Left lung (tissue), 10 donors: ENCODE data around the gene KRT80. TPM values are rescaled to one million over a fixed set of nuclear protein-coding genes. Genes with fewer than 3 reads are reported as not detected.

Source experiments
- ATAC-seq: fragments of 200-7000 bp; cut with Tn5 transposase; one replicate; pipeline ENCODE4 v1.9.1; 2020; ENCODE audit warnings: moderate library complexity
- DNase-seq, 4 donors: peaks; one replicate each; pipeline ENCODE4 v3.0.0-alpha.2; 2013 to 2020
- H3K27ac ChIP-seq, 2 donors: fragments of 200-600 bp; sonication (generic) in 1 of 2; one replicate each; pipeline versions ENCODE4 v1.5.0 to v1.8.0; 2020 to 2021
- H3K27me3 ChIP-seq, 2 donors: fragments of 200-600 bp; sonication (generic) in 1 of 2; one replicate each; pipeline versions ENCODE4 v1.5.0 to v1.8.0; 2020 to 2021
- H3K36me3 ChIP-seq, 2 donors: fragments of 200-600 bp; sonication (generic) in 1 of 2; one replicate each; pipeline versions ENCODE4 v1.5.0 to v1.8.0; 2020 to 2021
- H3K4me1 ChIP-seq, 2 donors: fragments of 200-600 bp; one replicate each; pipeline ENCODE4 v1.8.0; 2021
- H3K4me3 ChIP-seq, 2 donors: fragments of 200-600 bp; sonication (generic) in 1 of 2; one replicate each; pipeline versions ENCODE4 v1.5.0 to v1.8.0; 2020 to 2021; ENCODE audit warnings: mild to moderate bottlenecking in 1 of 2
- H3K9me3 ChIP-seq, 2 donors: fragments of 200-600 bp; sonication (generic) in 1 of 2; one replicate each; pipeline versions ENCODE4 v1.5.0 to v1.8.0; 2020 to 2021
- CTCF ChIP-seq, 2 donors: fragments of 200-600 bp; sonication (generic) in 1 of 2; IDR thresholded peaks; one replicate each; pipeline versions ENCODE4 v1.5.0 to v1.8.0; 2021; ENCODE audit warnings: antibody characterized with exemption in 2 of 2
- intact Hi-C, 2 donors: fragments of 100-400 bp; cut with DNase I; formaldehyde crosslinking; loops; one replicate each; pipeline versions ENCODE4 v1.11.2 to v1.14.2; 2022
- polyA plus RNA-seq, 6 donors: library from polyadenylated mRNA; unstranded; fragments of 120-200 nt; gene quantifications; one replicate each; pipeline ENCODE4 v1.2.1, GENCODE V29; 2013; ENCODE audit not compliant: insufficient read length in 6 of 6
- total RNA-seq, 2 donors: library from RNA; stranded (reverse); fragmentation: NEBNext Ultra II Directional; extraction: Animal tissue kit (Norgen Biotek cat#: 25700); gene quantifications; one replicate each; pipeline ENCODE4 v1.2.1, GENCODE V29; 2021
- donor health status: DM: no; HTN: yes; CAD: no.
- donor health status: DM: no; HTN: no; CAD: no.

Gene KRT80
- total and polyA plus RNA-seq, 8 donors = 0.59 to 30.1 (median 0.93) TPM

GRCh38 chr12:52238916-52239646 lies 47.3 kb upstream of the KRT80 start:
- Histone ChIP-seq H3K27ac (peak overlapping the region in 1 of 2 donors; percentile 51), H3K4me1 (peaks cover 10 to 23% of the 10 kb centered on the region in 2 donors), H3K9me3 (no peaks in the 10 kb centered on the region), H3K27me3 (peaks cover 0 to 11% of the 10 kb centered on the region in 2 donors), H3K36me3 (no peaks in the 10 kb centered on the region), H3K4me3 (no peak overlapping the region)
- DNase-seq (no peak), ATAC-seq (peak; percentile 36)
- no peak for TF ChIP-seq CTCF (IDR thresholded peaks at IDR 0.05)
- intact Hi-C loops = no loop called here

GRCh38 chr12:52238207-52238840 lies 46.5 kb upstream of the KRT80 start:
- Histone ChIP-seq H3K9me3 (no peaks in the 10 kb centered on the region), H3K4me3 (no peak overlapping the region), H3K27ac (peak overlapping the region in 1 of 2 donors; percentile 42), H3K27me3 (peaks cover 5 to 19% of the 10 kb centered on the region in 2 donors), H3K4me1 (peaks cover 3 to 21% of the 10 kb centered on the region in 2 donors), H3K36me3 (no peaks in the 10 kb centered on the region)
- intact Hi-C loops = no loop called here
- ATAC-seq = peak; percentile 7
- no peak for TF ChIP-seq CTCF (IDR thresholded peaks at IDR 0.05)
- DNase-seq = no peak

DNA sequence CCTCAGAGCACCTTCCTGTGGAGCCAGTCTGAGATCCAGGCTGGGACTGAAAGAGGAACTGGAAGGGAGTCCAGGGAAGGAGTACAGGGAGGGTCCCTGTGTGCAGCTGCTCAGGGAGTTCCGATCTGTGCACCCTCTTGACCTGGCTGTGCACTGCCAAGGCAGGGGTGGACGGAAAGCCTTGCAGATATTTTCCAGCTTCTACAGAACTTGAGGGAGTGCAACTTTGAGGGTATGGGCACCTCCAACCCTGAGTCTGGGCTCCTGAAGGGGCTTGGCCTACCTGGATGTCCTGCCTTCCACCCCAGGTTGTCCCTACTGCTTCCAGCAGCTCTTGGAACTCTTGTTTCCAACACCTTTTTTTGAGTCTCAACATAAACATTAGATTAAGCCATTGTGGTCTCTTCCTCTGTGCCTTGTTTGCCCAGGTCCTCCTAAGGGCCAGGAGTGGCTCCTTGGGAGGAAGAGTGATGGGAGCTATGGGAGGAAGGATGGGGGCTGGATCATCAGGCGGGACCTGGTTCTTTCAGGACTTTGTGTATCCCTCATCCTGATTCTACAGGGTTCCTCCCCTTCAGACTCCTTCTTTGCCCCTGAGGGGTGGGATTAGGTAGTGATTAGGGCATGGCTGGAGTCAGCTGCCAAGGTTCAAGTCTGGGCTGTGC lies 44.7 kb upstream of the KRT80 start:
- Histone ChIP-seq H3K9me3 (no peaks in the 10 kb centered on the region), H3K27me3 (peaks cover 18 to 37% of the 10 kb centered on the region in 2 donors), H3K4me1 (peaks cover 0 to 17% of the 10 kb centered on the region in 2 donors), H3K4me3 (peak overlapping the region in 1 of 2 donors; percentile 45), H3K36me3 (no peaks in the 10 kb centered on the region), H3K27ac (no peak overlapping the region)
- intact Hi-C loops = no loop called here
- DNase-seq = peak in 1 of 4 donors; percentile 9
- ATAC-seq = no peak
- no peak for TF ChIP-seq CTCF (IDR thresholded peaks at IDR 0.05)

DNA sequence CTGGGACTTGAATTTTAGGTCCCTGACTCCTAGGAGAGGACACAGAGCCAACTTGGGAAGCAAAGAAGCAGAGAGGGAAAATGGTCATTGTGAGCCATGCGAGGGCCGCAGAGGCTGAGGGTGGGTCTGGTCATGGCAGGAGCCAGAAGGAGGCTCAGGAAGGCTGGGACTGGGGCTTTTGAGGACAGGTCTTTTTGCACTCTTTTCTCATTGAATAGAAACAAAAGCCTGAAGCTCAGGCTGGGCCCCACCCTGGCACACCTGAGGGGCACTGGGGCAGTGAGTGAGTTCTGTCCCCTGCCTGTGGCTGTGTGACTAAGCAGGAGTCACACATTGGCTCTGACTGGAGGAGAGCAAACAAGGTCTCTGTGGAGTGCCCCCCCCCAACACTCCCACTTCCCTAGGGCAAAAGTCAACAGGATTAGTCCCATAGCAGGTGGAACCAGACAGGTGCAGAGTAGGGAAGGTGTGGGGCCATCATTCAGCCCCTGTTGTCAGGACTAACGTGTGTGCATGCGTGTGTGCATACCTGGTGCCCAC lies 44.1 kb upstream of the KRT80 start:
- Histone ChIP-seq H3K36me3 (no peaks in the 10 kb centered on the region), H3K9me3 (no peaks in the 10 kb centered on the region), H3K4me1 (peaks cover 0 to 19% of the 10 kb centered on the region in 2 donors), H3K4me3 (peak overlapping the region in 1 of 2 donors; percentile 45), H3K27me3 (peaks cover 18 to 43% of the 10 kb centered on the region in 2 donors), H3K27ac (peak overlapping the region; percentile 33 to 83)
- TF ChIP-seq CTCF (IDR thresholded peaks at IDR 0.05) = no peak
- peak; percentile 3 for ATAC-seq
- intact Hi-C loops = no loop called here
- peak in 2 of 4 donors; percentile 35 to 50 for DNase-seq
